ENCODE results near the gene CR1L.

GRCh38 chr1:207750631-207751305 is 105.8 kb downstream of the CR1L start:
- TF ChIP-seq CTCF (IDR thresholded peaks at IDR 0.05; ENCODE audit: poor library complexity, severe bottlenecking): no peak
- no peak for TF ChIP-seq POLR2AphosphoS5 (IDR thresholded peaks at IDR 0.05)
- TF ChIP-seq EP300 (conservative IDR thresholded peaks at IDR 0.05; ENCODE audit: poor library complexity, severe bottlenecking): no peak
- no peak for TF ChIP-seq RAD21 (conservative IDR thresholded peaks at IDR 0.05)
